Lower leg skin (tissue), 3 donors: ENCODE data around the gene FAM124B.

Source experiments
- CTCF ChIP-seq, 3 donors: fragments of 450-650 bp; IDR thresholded peaks; one replicate each; pipeline ENCODE4 v1.5.1; 2016; ENCODE audit warnings: antibody characterized with exemption in 3 of 3, mild to moderate bottlenecking in 3 of 3, moderate library complexity in 2 of 3
- POLR2A ChIP-seq, 2 donors: fragments of 450-650 bp; IDR thresholded peaks; one replicate each; pipeline ENCODE4 v1.6.1; 2016 to 2017; ENCODE audit warnings: antibody characterized with exemption in 2 of 2, mild to moderate bottlenecking in 1 of 2, moderate library complexity in 1 of 2

- TF ChIP-seq CTCF (IDR thresholded peaks at IDR 0.05) (no peak), POLR2A (IDR thresholded peaks at IDR 0.05) (no peak)
These were observed 36.6 kb downstream of the FAM124B start for GRCh38 chr2:224365331-224365730.
